GM12891 (cell line): ENCODE results near the gene PLPPR4. TPM values are rescaled to one million over a fixed set of nuclear protein-coding genes. Genes with fewer than 3 reads are reported as not detected.

Experiments
- DNase-seq: peaks from one replicate; pipeline ENCODE4 v3.0.0; 2011; ENCODE audit warnings: low spot score; ENCODE audit not compliant: insufficient read length
- FAIRE-seq: peaks from 2 replicates; lab custom pipeline; 2011; peaks lifted over from hg19 to GRCh38; lab: Jason Lieb, UNC
- PAX5 ChIP-seq: IDR thresholded peaks from 2 replicates; pipeline ENCODE4 v1.6.1; 2011; ENCODE audit warnings: low read length, moderate library complexity, mild to moderate bottlenecking; ENCODE audit not compliant: insufficient read depth, severe bottlenecking
- POLR2A ChIP-seq: IDR thresholded peaks from 2 replicates; pipeline ENCODE4 v1.6.1; 2011; ENCODE audit warnings: low read depth, low read length, control low read depth
- POLR2AphosphoS5 ChIP-seq: IDR thresholded peaks from 2 replicates; pipeline ENCODE4 v1.6.1; 2011; ENCODE audit warnings: low read depth, low read length, control low read depth
- POU2F2 ChIP-seq: IDR thresholded peaks from 2 replicates; pipeline ENCODE4 v1.6.1; 2011; ENCODE audit warnings: low read depth, mild to moderate bottlenecking, control low read depth, low read length, moderate library complexity
- SPI1 ChIP-seq: IDR thresholded peaks from 2 replicates; pipeline ENCODE4 v1.6.1; 2011; ENCODE audit warnings: low read depth, low read length, control low read depth
- TAF1 ChIP-seq: IDR thresholded peaks from 2 replicates; pipeline ENCODE4 v1.6.1; 2011; ENCODE audit warnings: low read depth, low read length, control low read depth
- polyA plus RNA-seq: library from polyadenylated mRNA; unstranded; fragments of >200 nt; gene quantifications from one replicate; pipeline ENCODE4 v1.2.1, GENCODE V29; 2012; ENCODE audit warnings: low read depth, missing spikeins, inconsistent platforms; ENCODE audit not compliant: missing spikeins

PLPPR4 gene, protein sequence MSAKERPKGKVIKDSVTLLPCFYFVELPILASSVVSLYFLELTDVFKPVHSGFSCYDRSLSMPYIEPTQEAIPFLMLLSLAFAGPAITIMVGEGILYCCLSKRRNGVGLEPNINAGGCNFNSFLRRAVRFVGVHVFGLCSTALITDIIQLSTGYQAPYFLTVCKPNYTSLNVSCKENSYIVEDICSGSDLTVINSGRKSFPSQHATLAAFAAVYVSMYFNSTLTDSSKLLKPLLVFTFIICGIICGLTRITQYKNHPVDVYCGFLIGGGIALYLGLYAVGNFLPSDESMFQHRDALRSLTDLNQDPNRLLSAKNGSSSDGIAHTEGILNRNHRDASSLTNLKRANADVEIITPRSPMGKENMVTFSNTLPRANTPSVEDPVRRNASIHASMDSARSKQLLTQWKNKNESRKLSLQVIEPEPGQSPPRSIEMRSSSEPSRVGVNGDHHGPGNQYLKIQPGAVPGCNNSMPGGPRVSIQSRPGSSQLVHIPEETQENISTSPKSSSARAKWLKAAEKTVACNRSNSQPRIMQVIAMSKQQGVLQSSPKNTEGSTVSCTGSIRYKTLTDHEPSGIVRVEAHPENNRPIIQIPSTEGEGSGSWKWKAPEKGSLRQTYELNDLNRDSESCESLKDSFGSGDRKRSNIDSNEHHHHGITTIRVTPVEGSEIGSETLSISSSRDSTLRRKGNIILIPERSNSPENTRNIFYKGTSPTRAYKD
- polyA plus RNA-seq: not detected

DNA sequence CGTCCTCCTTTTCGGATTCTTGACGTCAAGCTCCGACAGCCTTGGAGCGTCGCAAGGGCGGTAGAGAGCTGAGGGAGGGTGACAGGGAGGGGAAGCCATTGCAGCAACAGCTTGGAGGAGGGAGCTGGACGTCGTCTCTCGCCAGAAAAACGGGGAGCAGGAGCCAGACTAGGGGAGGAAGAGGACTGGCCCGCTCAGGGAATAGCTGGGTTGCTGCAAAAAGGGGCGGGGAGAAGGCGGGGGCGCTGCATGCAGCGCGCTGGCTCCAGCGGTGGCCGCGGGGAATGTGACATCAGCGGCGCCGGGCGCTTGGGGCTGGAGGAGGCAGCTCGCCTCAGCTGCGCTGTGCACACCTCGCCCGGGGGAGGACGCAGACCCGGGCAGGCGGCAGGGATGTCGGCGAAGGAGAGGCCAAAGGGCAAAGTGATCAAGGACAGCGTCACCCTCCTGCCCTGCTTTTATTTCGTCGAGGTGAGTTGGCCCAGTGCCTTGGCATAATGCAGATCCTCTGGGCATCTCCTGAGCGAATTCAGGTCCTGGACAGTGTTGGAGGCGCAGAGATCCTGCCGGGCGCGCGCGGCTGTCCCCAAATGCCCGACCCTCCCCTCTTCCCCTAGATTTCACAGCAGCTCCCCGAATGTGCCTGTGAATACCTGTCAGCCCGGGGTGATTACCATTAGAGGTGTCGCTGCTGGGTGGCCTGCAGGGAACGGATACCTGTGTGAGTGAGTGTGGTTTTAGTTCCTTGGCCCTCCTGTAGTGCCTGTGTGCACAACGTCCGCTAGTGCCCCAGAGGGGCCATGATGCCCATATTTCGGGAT is at the start of gene PLPPR4:
Gene PLPPR4, plus strand, starts transcription at position 292 of the 821 bp plus-strand sequence. Its CDS starts 102 bp downstream, at position 394.
- peak; percentile 22 for DNase-seq
- TF ChIP-seq TAF1: no peak
- TF ChIP-seq POU2F2: no peak
- no peak for TF ChIP-seq PAX5
- TF ChIP-seq SPI1: no peak
- no peak for TF ChIP-seq POLR2A
- no peak for TF ChIP-seq POLR2AphosphoS5
- FAIRE-seq: no peak

DNA sequence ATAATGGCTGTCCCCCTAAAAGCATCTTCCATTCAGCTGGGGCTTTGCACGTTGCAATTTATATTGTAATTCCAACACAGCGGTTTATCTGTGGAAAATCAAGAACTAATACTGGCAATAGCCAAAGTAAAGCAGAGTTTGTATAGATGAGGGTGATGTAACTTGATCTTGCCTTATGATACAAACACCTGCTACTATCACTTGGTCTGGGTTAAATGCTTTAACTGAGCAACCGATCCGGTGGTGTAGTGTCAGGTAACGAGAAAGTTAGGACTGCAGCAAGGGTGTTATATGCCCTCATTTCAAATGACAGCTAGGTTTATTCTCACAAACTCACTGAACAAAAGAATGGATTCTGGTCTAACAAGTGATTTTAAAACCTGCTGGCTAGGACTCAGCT is 47.3 kb upstream of the PLPPR4 start:
- TF ChIP-seq POU2F2 (no peak), POLR2A (no peak), POLR2AphosphoS5 (no peak), PAX5 (no peak), SPI1 (no peak), TAF1 (no peak)
- FAIRE-seq (no peak), DNase-seq (no peak)

DNA sequence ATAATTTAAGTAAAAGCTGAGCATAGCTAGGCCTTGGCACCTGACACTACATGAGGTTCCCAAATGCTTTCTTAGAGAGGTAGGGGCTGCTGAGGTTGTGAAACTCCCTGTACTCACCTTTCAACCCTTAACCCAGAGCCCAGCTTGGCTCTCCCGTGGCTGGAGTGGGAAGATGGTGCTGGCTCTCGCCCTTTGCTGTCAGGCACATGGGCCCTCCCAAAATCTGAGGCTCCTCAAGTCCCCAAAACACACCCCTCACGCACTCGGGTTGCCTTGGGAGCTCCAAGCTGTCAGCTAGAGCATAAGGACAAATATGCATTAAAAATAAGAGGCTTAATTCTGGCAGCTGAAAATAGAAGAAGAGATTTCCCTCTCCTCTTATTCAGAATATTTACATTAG is 46.7 kb upstream of the PLPPR4 start:
- TF ChIP-seq PAX5: no peak
- TF ChIP-seq POU2F2: no peak
- no peak for TF ChIP-seq SPI1
- no peak for TF ChIP-seq TAF1
- TF ChIP-seq POLR2AphosphoS5: no peak
- no peak for TF ChIP-seq POLR2A
- no peak for DNase-seq
- FAIRE-seq: no peak

DNA sequence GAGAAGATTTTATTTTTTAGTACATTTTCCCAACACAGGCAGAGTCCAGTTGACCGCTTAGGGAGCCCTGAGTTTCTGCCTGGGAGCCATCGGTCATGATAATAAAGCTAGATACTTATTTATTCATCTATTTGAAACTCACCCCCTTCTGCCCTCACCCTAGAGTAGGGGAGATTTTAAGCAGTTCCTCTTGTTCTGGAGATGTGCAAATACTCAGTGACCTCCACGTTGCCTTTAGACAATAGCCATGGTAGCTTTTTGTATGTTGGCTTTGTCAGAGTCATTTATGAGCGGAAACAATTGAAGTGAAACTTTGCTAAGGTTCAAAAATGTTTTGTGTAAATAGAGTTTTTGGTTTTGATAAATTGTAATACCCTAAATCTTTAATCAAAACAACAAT is 45.7 kb upstream of the PLPPR4 start:
- TF ChIP-seq PAX5: no peak
- no peak for TF ChIP-seq POLR2AphosphoS5
- TF ChIP-seq SPI1: peak; percentile 59
- no peak for DNase-seq

DNA sequence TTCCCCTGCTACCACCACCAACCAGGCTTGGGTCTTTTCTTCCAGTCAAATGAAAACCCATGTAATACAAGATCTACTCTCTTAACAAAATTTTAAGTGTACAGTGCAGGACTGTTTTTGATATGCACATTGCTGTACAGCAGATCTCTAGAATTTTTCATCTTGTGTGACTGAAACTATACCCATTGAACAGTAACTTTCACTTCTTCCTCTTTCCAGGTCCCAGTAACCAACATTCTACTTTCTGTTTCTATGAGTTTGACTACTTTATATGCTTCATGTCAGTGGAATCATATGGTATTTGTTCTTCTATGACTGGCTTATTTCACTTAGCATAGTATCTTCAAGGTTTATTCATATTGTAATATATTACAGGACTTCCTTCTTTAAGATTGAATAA is 45.3 kb upstream of the PLPPR4 start:
- no peak for TF ChIP-seq POLR2AphosphoS5
- TF ChIP-seq POLR2A: no peak
- TF ChIP-seq SPI1: peak; percentile 63
- TF ChIP-seq TAF1: no peak
- no peak for TF ChIP-seq PAX5
- DNase-seq (no peak), FAIRE-seq (peak; percentile 84)

More for the DNA sequence above, 45.7 kb upstream of the PLPPR4 start:
- FAIRE-seq: peak; percentile 5

DNA sequence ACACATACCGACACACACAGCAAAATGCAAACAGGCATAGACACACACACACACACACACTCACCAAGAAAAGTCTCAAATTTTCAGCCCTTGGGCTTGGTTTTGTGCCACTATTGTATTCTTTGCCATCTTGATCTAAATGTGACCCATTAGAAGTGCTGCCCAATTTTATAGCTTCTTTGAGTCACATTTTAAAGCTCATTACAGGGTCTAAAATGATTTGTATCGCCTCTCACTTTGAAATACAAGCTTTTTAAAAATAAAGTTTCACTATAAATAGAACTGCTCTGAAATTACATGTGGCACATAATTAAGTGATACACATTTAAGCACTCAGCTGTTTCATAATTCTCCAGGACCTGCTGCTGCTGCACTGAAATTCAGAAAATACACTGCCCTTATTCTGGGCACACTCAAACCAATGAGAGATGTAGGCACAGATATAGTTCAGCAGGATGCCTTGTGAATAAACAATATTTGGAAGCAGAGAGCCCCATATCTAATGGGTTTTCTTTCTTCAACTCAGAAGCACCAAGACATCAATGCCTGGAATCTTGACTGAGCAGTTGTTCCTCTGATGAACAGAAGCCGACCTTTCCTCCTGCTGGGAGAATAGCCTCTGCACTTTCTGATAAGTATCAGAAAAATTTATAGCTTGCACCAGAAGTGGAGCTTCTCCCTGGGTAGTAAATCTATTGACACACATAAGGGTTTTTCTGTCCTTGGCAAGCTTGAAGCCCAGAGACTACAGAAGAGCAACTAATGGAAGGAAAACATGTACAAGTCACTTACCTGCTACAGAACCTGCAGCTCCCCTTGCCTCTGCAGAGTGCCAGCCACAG is 37.0 kb upstream of the PLPPR4 start:
- FAIRE-seq (no peak), DNase-seq (no peak)
- TF ChIP-seq PAX5 (no peak), POU2F2 (no peak), POLR2AphosphoS5 (no peak), SPI1 (no peak), POLR2A (no peak), TAF1 (no peak)

DNA sequence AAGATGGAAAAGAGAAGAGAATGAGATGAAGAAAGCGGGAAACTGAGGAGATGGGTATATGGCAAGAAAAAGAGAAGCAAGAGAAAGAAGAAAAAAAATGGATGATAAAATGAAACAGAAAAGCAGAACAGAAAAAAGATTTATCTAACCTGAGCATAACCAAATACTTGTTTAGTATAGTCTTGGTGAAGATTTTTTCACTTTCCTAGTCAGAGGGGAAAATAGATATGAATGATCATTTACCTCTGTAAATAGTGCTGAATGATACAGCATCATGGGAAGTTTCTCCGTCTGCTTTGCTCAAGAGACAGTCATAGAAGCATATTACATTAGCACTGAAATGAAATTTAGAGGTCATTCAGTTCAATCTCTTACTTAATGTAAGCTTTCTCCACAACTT is 36.1 kb upstream of the PLPPR4 start:
- DNase-seq (no peak), FAIRE-seq (peak; percentile 20)
- no peak for TF ChIP-seq PAX5
- TF ChIP-seq SPI1: peak; percentile 65
- no peak for TF ChIP-seq TAF1

DNA sequence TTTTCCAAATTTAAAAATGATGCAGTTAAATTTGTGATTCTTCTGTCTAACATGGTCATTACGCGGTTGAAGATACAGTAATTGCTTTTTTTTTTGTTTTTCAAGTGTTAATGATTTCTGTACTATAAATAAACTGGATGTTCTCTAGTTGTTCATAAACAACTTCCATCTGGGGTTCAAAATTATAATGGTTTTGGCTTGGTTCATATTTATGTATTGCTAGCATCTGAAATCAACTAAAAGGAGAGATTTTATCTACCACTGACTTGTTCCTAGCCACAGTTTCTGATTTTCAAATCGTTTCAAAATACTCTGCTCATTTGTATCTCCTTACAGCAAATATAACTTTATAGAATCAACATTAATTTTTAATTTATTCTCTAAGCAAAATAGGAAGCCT is 35.2 kb upstream of the PLPPR4 start:
- no peak for DNase-seq
- FAIRE-seq: no peak
- TF ChIP-seq POU2F2 (no peak), PAX5 (no peak), POLR2AphosphoS5 (no peak), TAF1 (no peak)

DNA sequence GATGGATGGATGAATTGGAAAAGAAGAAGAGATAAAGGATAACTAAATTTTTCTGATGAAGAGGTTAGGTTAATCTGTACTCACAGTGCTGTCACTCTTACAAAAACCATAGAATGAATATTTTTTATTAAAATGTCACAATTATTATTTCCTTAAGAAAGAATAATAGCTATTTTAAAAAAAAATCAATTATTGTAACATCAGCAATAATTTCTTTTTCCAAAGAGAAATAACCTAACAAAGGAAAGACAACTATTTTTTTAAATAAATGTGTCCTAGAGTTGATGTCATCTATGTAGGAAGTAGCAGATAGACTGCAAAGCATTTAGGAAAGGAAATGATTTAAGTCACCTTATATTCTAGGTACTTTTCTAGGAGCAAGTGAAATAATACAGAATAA is 33.6 kb upstream of the PLPPR4 start:
- DNase-seq (no peak), FAIRE-seq (no peak)
- no peak for TF ChIP-seq PAX5
- no peak for TF ChIP-seq POU2F2
- no peak for TF ChIP-seq POLR2AphosphoS5
- TF ChIP-seq TAF1: no peak
